GM19455 (cell line): ENCODE results near the gene EYS.

Source experiments
- ATAC-seq: cut with Tn5 transposase; IDR thresholded peaks from one replicate; pipeline ENCODE4 v1.9.1; 2021; ENCODE audit not compliant: unreplicated experiment

Gene EYS

DNA sequence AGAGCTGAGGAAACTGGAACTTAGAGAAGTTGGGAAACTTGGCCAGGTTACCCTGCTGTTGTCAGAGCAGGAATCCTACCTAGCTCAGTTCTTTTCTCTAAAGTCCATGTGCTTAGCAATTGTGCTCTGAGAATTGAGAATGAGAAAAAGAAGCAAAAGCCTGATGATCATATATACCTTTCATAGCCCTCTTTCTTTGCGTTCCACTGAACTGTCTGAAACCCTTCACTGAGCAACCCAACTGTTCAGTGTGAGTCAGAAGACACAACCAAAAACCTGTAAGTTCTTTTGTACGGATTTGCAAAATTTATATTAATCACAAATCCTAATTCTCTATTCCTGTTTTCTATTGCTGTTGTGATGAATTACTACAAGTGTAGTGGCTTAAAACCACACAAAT, 1990.9 kb downstream of the EYS start:
- ATAC-seq: no peak

DNA sequence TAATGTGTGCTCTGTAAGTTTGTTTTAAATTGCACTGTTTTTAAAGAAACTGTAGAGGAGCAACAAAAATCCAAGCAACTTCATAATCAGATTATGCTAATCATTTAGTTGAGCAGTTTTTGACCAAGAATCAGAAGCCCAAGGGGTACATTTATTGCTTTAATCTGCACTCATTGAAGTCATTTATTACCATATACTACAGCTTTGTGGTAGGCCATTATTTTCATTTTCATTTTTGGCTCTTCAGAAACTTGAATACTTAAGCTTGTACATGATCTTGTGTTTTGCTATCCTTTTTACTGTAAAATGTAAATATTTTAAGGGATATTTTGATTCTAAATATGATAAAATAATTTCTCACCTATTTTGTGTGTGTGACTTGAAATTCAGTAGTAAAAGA, 1992.9 kb downstream of the EYS start:
- ATAC-seq: no peak

DNA sequence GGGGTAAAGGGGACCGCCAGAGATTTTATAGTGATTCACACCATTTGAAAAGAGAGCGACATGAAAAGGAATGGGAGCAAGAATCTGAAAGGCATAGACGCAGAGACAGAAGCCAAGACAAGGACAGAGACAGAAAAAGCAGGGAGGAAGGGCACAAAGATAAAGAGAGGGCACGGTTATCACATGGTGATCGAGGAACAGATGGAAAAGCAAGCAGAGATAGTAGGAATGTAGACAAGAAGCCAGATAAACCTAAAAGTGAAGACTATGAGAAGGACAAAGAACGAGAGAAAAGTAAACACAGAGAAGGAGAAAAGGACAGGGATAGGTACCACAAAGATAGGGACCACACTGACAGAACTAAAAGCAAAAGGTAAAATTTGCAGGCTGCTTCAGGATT, 1993.7 kb downstream of the EYS start:
- ATAC-seq: no peak

DNA sequence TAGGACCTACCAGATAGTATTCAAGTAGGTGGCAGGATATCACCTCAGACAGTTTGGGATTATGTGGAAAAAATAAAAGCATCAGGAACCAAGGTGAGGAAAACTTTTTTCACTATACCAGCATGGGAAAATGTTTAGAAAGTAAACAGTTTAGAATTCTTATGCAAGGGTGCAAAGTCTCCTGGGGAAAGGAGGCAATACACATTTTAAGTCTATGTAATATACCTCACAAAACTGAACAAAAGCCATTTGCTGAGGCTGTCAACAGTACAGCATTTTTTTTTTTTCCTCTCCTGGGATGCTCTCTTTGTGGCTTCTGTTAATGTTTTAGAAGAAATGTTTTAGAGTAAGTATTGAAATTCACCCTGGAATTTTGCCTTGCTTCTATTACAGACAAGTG, 1997.9 kb downstream of the EYS start:
- no peak for ATAC-seq

DNA sequence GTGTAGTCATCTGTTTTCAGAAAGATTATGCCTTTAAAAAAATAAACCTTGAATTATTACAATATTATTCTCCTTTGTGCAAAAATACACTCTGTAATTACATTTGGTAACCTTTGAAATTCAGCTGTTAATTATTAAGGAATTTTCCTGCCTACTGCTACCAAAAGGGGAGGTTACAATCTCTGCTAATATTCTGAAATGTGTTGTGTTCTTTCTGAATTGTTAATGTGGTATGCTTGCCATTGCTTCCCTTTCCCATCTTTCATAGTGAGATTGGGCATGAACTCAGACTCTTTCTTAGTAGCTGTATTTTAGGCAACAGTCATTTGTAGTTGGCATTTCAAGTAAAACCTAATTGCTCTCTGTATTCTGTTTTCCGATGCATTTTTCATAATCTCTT, 1998.4 kb downstream of the EYS start:
- no peak for ATAC-seq

DNA sequence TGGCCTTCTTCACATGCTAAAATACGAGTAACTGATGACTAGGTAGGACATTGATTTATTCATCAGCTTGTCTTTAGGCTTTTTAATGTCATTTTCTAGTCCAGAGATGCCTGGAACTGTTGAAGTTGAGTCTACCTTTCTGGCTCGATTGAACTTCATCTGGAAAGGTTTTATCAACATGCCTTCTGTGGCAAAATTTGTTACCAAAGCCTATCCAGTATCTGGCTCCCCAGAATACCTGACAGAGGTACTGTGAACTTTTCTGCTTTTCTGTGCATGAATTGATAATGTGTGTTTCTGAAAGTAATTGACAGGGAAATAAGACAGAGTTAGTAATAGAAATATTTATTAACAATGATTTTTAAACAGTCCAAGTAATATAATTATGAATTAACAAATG, 2000.4 kb downstream of the EYS start:
- ATAC-seq: no peak

DNA sequence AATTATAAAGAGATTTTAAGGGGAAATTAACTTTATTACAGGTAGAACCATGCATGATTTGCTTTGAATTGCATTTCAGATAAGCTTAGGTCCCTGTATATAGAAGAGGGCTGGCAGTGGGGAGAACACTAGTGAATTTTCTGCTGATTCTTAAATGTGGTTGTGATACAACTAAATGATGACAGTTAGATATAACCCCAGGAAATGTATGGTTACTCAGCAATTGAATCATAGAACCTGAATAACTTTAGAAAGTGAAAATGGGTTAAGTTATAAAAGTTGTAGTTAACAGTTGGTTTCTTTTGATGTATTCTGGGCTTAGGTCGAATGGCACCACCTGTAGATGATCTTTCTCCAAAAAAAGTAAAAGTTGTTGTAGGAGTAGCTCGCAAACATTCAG, 2001.3 kb downstream of the EYS start:
- ATAC-seq: no peak

DNA sequence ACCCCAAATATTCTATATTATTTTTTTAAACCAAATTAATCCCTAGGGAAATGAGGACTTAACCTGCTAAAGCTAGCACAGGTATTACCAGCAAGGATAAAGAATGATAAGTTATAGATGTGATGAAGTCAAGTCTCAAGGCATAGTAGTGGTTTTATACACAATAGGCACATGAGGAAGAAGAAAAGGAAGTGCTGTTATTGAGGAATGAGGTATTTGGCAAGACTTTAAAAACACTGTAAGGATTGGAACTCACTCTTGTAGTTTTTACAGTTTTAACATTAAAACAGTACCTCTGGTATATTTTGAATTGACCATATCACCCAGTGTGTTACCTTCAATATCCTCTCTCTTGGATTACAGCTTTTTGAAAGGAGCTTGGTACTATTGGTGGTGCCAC, 2016.8 kb downstream of the EYS start:
- no peak for ATAC-seq

DNA sequence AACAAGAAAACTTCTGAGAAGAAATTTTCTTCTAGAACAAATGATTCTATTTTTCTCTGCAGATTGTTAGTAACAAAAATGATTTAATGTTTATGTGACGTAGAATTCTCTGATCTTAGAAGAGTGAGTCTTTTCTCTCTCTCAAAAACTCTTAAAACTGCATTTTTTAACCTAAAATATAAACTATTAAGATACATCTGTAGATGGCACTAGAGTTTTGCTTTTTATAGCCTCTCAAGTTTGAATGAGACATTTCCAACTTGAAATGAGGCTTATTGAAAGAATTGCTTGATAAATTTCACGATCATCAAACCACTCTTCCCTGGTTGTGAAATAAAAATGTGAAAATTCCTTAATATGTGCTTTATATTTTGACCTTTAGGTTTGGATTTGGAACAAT, 2017.6 kb downstream of the EYS start:
- no peak for ATAC-seq

DNA sequence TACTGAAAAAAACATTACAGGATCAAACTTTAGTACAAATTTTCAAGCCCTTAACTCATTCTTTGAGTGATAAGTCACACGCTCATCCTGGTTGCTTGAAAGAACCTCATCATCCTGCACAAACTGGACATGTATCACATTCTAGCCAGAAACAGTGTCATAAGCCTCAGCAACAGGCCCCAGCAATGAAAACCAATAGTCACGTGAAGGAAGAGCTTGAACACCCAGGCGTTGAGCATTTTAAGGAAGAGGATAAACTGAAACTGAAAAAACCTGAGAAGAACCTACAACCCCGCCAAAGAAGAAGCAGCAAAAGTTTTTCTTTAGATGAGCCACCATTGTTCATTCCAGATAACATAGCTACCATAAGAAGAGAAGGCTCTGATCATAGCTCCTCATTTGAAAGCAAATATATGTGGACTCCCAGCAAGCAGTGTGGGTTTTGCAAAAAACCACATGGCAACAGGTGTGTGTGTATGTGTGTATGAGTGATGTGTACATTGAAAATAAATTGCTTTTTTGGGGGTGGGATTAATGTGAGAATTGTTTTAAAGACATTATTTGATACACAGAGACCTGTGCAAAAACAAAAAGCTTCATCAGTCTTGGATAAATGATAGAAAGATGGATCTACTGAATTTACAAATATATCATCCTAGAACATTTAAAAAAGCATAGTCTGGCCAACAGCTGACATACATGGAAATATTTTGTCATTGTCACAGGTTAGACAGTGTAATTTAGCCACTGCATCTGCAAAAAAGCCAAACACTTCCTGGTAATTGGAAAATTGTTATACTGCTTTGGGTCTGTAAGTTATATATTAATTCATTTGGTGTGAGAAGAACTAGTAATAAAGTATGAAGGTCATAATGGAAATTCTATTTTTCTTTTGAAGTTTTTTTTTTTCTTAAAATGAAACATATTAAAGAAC, 2021.3 kb downstream of the EYS start:
- ATAC-seq: peak; percentile 65

DNA sequence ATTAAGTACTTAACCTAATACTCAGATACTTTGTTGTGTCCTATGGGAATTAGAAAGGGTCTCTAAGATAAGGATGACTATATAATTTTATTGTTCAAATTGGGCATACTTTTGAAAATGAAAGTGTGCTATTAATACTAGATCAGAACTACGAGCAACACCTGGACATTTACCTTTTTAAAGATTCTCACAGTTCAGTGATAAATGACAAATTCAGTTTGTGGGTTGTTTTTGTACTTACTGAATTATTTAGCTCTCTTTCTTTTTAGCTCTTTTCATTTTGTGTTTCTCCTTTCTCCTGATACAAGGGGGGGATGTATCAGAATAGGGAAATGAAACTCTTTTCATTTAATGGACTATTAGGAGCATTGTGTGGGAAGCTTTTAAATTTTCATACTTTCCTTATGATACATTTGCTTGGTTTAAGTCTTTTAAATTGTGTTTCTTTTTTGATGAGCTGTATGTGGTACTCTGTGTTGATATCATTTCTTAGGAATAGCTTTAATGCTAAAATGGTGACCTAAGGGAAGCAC, 2023.9 kb downstream of the EYS start:
- no peak for ATAC-seq

DNA sequence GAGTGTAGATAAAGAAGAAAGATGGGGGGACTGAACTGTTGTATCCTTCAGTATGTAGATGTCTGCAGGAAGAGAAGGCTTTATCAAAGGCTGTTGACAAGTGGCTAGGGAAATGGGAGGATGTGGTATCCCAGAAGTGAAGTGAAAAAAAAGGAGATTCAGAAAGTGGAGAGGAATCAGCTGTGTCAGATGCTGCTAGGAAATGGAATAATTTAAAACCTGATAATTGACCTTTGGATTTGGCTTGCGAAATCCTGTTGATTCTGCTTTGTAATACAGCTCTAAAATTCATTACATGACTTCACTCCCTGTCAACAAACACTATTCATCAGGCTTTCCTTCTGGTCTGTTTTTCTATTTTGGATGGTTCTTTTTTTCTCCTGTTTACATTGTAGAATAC, 2029.7 kb downstream of the EYS start:
- ATAC-seq: no peak

DNA sequence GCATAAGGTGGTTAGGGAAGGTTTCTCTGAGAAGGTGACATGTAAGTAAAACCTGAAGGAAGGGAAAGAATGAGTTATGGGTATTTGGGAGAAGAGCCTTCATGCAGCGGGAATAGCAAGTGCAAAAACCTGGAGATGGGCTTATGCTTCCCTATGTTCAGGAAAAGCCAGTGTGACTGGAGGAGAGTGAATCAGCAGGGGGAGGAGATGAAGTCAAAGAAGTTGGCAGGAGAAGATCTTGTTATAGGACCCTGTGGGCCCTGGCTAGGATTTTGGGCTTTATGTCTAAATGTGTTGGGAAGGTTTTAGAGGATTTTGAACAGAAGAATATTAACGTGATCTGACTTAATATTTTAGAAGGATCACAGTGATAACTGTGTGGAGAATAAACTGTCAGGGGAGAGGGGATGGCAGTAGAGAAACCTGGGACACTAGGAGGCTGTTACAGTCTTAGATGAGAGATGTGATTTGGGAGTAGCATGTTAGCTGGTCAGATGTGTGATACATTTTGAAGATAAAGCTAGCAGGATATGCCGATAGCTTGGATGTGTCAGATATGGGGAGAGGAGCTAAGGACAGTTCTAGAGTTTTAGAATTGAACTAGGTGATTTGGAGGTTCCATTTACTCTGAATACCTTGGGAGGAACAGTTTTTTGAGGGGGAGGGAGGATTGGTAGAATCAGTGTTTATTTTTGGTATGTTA, 2030.5 kb downstream of the EYS start:
- ATAC-seq: no peak

DNA sequence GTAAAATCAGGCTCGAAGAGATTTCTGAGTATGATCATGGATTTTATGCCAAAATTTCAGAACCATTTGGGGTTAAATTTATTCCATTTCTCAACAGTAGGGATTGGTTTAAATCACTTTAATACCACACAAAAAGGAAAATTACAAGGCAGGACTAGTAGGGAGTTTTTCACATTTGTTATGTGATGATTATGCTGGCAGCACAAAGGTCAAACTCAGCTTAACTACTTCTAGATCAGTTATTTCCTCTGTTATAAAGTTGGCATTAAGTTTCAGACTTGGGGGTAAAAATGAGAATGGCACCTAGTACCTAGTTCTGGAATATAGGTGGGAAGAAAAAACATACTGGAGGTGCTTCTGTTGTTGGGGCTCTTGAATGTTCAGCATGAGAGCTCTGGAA, 2031.9 kb downstream of the EYS start:
- ATAC-seq: no peak

DNA sequence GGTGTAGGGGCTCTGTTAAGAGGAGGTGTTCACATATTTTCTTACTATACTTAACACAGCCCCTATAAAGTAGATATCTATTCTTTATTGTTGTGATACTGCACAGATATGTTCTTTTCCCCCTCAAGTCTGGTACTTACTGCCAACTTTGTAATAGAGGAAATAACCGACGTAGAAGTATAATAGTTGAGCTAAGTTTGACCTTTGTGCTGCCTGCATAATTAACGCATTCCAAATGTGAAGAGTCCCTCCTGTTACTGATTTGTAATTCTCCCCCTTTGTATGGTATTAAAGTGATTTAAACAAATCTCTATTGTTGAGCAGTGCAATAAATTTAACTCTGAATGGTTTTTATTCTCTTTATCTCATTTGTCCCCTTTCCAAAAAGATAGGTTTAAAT, 2032.4 kb downstream of the EYS start:
- ATAC-seq: no peak

DNA sequence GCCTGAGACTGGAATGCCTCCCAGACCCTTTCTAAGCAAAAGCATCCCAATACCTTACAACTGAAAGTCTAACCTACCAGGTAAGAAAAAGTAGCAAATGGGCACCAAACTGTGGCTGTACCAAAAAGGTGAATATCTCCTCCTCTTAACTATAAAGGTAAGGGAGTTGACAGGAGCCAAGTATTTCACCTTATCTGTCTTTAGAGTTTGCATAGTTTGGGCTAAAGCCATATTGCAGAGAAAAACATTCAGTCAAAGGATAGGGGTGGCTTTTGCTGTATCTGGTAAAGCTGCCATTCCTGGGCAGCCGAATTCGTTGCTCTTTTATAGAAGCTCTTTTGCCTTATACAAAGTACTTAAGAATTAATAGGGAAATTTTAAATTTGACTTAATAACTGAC, 2033.3 kb downstream of the EYS start:
- no peak for ATAC-seq

DNA sequence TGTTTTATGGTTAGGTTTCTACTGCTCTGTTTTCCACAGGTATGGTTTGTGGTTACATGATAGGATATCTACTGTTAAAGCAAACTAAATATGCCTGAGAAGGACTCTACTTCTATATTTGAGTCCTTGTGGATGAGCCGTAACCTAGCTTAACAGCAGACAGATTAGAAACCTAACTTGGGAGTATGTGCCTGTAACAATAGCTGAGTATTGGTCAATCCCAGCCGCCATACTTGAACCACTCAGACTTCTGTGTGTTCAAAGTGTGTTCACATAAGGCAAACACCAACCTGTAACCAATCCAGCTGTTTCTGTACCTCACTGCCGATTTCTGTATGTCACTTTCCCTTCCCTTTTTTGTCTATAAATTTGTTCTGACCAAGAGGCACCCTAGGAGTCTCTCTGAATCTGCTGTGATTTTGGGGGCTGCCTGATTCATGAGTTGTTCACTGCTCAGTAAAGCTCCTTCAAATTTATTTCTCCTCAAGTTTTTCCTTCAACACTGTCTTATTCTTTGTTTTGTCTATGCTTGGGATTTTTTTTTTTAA, 2034.4 kb downstream of the EYS start:
- ATAC-seq: no peak

DNA sequence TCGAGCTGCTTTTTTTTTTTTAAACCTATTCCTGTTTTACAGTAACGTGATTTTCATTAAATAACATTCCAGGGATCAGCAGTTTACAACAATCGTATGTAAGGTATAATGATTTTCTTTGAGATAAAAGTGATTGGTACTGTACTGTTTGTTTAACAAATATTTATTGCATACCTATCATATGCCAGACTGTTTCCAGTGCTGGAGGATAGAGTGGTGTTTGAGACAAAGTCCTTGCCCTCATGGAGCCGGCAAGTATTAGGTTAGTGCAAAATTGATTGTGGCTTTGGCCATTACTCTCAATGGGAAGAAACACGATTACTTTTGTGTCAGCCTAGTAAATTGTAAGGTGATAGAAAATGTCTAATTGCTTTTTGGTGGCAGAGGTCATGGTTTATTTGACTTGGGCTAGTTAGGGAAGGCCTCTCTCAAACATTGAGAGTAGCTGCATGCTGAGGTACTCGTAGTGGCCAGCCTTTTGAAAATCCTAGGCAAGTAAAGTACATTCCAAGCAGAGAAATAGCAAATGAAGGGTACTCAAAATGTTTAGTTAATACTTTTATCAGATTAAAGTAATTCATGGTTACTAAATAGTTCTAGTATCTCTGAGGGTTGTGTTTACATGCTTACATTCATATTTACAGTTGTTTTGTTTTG, 2035.8 kb downstream of the EYS start:
- no peak for ATAC-seq
